CD14-positive monocyte (primary cell): ENCODE results near the gene RSPH3. TPM values are rescaled to one million over a fixed set of nuclear protein-coding genes. Genes with fewer than 3 reads are reported as not detected.

Source experiments
- DNase-seq, 3 donors: peaks; one replicate each; pipeline ENCODE4 v3.0.0-alpha.2; 2011 to 2022
- H2AFZ ChIP-seq: 2 replicates; pipeline ENCODE4 v1.6.0; 2012; ENCODE audit warnings: mild to moderate bottlenecking, low read depth, low read length, inconsistent platforms; ENCODE audit not compliant: insufficient read depth, poor library complexity, severe bottlenecking
- H3K27ac ChIP-seq, 2 donors: 1 replicate in 1 of 2; 2 replicates in 1 of 2; pipeline ENCODE4 v1.5.1; 2012 to 2013; ENCODE audit warnings: low read length in 2 of 2, control low read depth in 1 of 2, inconsistent platforms in 1 of 2, low read depth in 1 of 2, mild to moderate bottlenecking in 1 of 2
- H3K27me3 ChIP-seq, 2 donors: one replicate each; pipeline versions ENCODE4 v1.6.0 to v1.6.1; 2011 to 2013; ENCODE audit warnings: low read length in 2 of 2; ENCODE audit not compliant: control insufficient read depth in 2 of 2, insufficient read depth in 2 of 2
- H3K36me3 ChIP-seq, 2 donors: replicated peaks in 1 of 2; 1 replicate in 1 of 2; 2 replicates in 1 of 2; pipeline versions ENCODE4 v1.5.1 to v1.6.1; 2012 to 2013; ENCODE audit warnings: low read length in 2 of 2, control low read depth in 1 of 2, inconsistent platforms in 1 of 2, mild to moderate bottlenecking in 1 of 2; ENCODE audit not compliant: insufficient read depth in 2 of 2, control insufficient read depth in 1 of 2
- H3K4me1 ChIP-seq, 2 donors: 1 replicate in 1 of 2; 2 replicates in 1 of 2; pipeline versions ENCODE4 v1.5.1 to v1.6.1; 2012 to 2013; ENCODE audit warnings: low read length in 2 of 2, control low read depth in 1 of 2, inconsistent platforms in 1 of 2, mild to moderate bottlenecking in 1 of 2, moderate library complexity in 1 of 2; ENCODE audit not compliant: insufficient read depth in 2 of 2, control insufficient read depth in 1 of 2
- H3K4me2 ChIP-seq: replicated peaks from 2 replicates; pipeline ENCODE3; 2012; ENCODE audit warnings: low read length, moderate library complexity, mild to moderate bottlenecking; ENCODE audit not compliant: poor library complexity, severe bottlenecking; ENCODE audit errors: extremely low read depth
- H3K4me3 ChIP-seq, 3 experiments: fragments of 200-600 bp in 1 of 3; sonication (generic) in 1 of 3; replicated peaks in 1 of 3; 1 replicate in 2 of 3; 2 replicates in 1 of 3; pipeline ENCODE4 v1.5.1; 2011 to 2013; ENCODE audit warnings: low read length in 3 of 3, mild to moderate bottlenecking in 3 of 3, control low read depth in 2 of 3, low read depth in 2 of 3, inconsistent platforms in 1 of 3, moderate library complexity in 1 of 3
- H3K79me2 ChIP-seq: 2 replicates; pipeline ENCODE4 v1.6.0; 2012; ENCODE audit warnings: mild to moderate bottlenecking, control low read depth, inconsistent platforms, low read length, moderate library complexity; ENCODE audit not compliant: insufficient read depth
- H3K9ac ChIP-seq: 2 replicates; pipeline ENCODE4 v1.6.0; 2017; ENCODE audit warnings: low read length, mild to moderate bottlenecking; ENCODE audit not compliant: insufficient read depth, poor library complexity, severe bottlenecking
- H3K9me3 ChIP-seq, 2 donors: replicated peaks in 1 of 2; 1 replicate in 1 of 2; 2 replicates in 1 of 2; pipeline versions ENCODE4 v1.5.1 to v1.6.1; 2012 to 2013; ENCODE audit warnings: low read length in 2 of 2, control low read depth in 1 of 2; ENCODE audit not compliant: control insufficient read depth in 1 of 2, insufficient read depth in 1 of 2
- H4K20me1 ChIP-seq: 2 replicates; pipeline ENCODE4 v1.6.0; 2012; ENCODE audit warnings: mild to moderate bottlenecking, low read length, control low read depth, moderate library complexity; ENCODE audit not compliant: insufficient read depth
- H3K27ac Mint-ChIP-seq, 7 donors: one replicate each; pipeline ENCODE4 v1.8.0; 2020; ENCODE audit warnings: mild to moderate bottlenecking in 7 of 7, mixed read lengths in 7 of 7, moderate library complexity in 6 of 7, inconsistent platforms in 2 of 7
- H3K27me3 Mint-ChIP-seq, 3 donors: one replicate each; pipeline ENCODE4 v1.8.0; 2021 to 2022; ENCODE audit warnings: low read depth in 3 of 3, mild to moderate bottlenecking in 3 of 3, mixed read lengths in 3 of 3, moderate library complexity in 3 of 3, inconsistent platforms in 1 of 3
- H3K36me3 Mint-ChIP-seq, 2 donors: one replicate each; pipeline ENCODE4 v1.8.0; 2020; ENCODE audit warnings: mixed read lengths in 2 of 2, inconsistent platforms in 1 of 2, mild to moderate bottlenecking in 1 of 2
- H3K4me1 Mint-ChIP-seq: one replicate; pipeline ENCODE4 v1.8.0; 2020; ENCODE audit warnings: mild to moderate bottlenecking, mixed read lengths
- H3K4me3 Mint-ChIP-seq, 2 donors: one replicate each; pipeline ENCODE4 v1.8.0; 2020; ENCODE audit warnings: mild to moderate bottlenecking in 2 of 2, mixed read lengths in 2 of 2, moderate library complexity in 1 of 2
- H3K9me3 Mint-ChIP-seq, 7 donors: one replicate each; pipeline ENCODE4 v1.8.0; 2020 to 2022; ENCODE audit warnings: mixed read lengths in 7 of 7, mild to moderate bottlenecking in 6 of 7, moderate library complexity in 6 of 7, inconsistent platforms in 2 of 7
- CTCF ChIP-seq: fragments of 200-600 bp; IDR thresholded peaks from one replicate; pipeline ENCODE4 v1.8.0; 2022; ENCODE audit warnings: antibody characterized with exemption, mild to moderate bottlenecking
- WGBS: methylation state at CpG from one replicate; pipeline ENCODE4 v1.1.5; 2013; ENCODE audit warnings: missing lambda C conversion rate; ENCODE audit not compliant: insufficient coverage; 5-methylcytosine and 5-hydroxymethylcytosine counted together
- intact Hi-C, 2 donors: fragments of 100-400 bp; cut with micrococcal nuclease; formaldehyde crosslinking; loops; one replicate each; pipeline versions ENCODE4 v1.15.0 to v1.15.1; 2023
- polyA plus RNA-seq, 3 donors: library from polyadenylated mRNA; depleted of rRNA in 1 of 3; unstranded in 2 of 3; stranded (reverse) in 1 of 3; fragments of 300-500 nt in 2 of 3; fragments of >200 nt in 1 of 3; fragmentation: Illumina TruSeq in 2 of 3; gene quantifications; 1 replicate in 2 of 3; 2 replicates in 1 of 3; pipeline ENCODE4 v1.2.3, GENCODE V29; 2012 to 2021

The RSPH3 gene
- polyA plus RNA-seq, 3 donors: 2.8 to 9.6 (median 4.6) TPM

GRCh38 chr6:159002432-159003155 lies 2.6 kb upstream of the RSPH3 start:
- no peak for DNase-seq
- Histone ChIP-seq H3K27ac (no peak overlapping the region), H3K4me2 (no peak overlapping the region), H3K4me3 (no peak overlapping the region), H3K9me3 (no peaks in the 10 kb centered on the region), H3K4me1 (peaks cover 29 to 35% of the 10 kb centered on the region in 2 donors), H3K36me3 (no peaks in the 10 kb centered on the region), H3K79me2 (peaks cover 16% of the 10 kb centered on the region), H2AFZ (no peak overlapping the region), H3K27me3 (no peaks in the 10 kb centered on the region), H3K9ac (no peak overlapping the region), H4K20me1 (no peaks in the 10 kb centered on the region)
- peaks cover 0 to 1% (median 0%) of the 10 kb centered on the region in 3 donors for H3K27me3 Mint-ChIP-seq
- 88% methylated on average over 9 of the region's 12 CpGs for WGBS
- intact Hi-C loops: loop anchor here in 1 of 2 donors (5.0 kb wide), 1 partner anchor 35 kb away; no protein-coding TSS in a partner anchor
- H3K9me3 Mint-ChIP-seq: no peaks in the 10 kb centered on the region
- TF ChIP-seq CTCF: no peak
- peaks cover 36% of the 10 kb centered on the region for H3K4me1 Mint-ChIP-seq
- no peak overlapping the region for H3K27ac Mint-ChIP-seq
- no peak overlapping the region for H3K4me3 Mint-ChIP-seq
- peaks cover 7 to 12% of the 10 kb centered on the region in 2 donors for H3K36me3 Mint-ChIP-seq

- Histone ChIP-seq H3K27me3 (no peaks in the 10 kb centered on the region), H3K27ac (peak overlapping the region; percentile 82 to 87), H3K4me1 (peaks cover 34 to 48% of the 10 kb centered on the region in 2 donors), H2AFZ (peak overlapping the region; percentile 95), H3K79me2 (peaks cover 16% of the 10 kb centered on the region), H4K20me1 (no peaks in the 10 kb centered on the region), H3K9ac (peak overlapping the region; percentile 80), H3K4me3 (peak overlapping the region; percentile 61 to 90 (median 80)), H3K9me3 (no peaks in the 10 kb centered on the region), H3K36me3 (no peaks in the 10 kb centered on the region), H3K4me2 (peak overlapping the region; percentile 94)
- DNase-seq: peak in 1 of 3 donors; percentile 10
- Mint-ChIP-seq H3K27me3 (peaks cover 0 to 3% (median 1%) of the 10 kb centered on the region in 3 donors), H3K27ac (peak overlapping the region; percentile 90 to 96 (median 95)), H3K9me3 (peaks cover 0 to 6% (median 3%) of the 10 kb centered on the region in 7 donors), H3K36me3 (peaks cover 10 to 11% of the 10 kb centered on the region in 2 donors), H3K4me3 (peak overlapping the region; percentile 99 to 100), H3K4me1 (peaks cover 42% of the 10 kb centered on the region)
- TF ChIP-seq CTCF: no peak
- intact Hi-C loops: loop anchor here in 1 of 2 donors (10.0 kb wide), 1 partner anchor 124 kb away; no protein-coding TSS in a partner anchor
- WGBS: 2% methylated on average over 20 of the region's 24 CpGs
These were observed 792 bp downstream of the RSPH3 start for GRCh38 chr6:158999154-158999665.
